ENCODE data around the gene LCLAT1. TPM values are rescaled to one million over a fixed set of nuclear protein-coding genes. Genes with fewer than 3 reads are reported as not detected.

LCLAT1 gene
- total RNA-seq, 1 experiment from 2014 or later, result 36.0 TPM

DNA sequence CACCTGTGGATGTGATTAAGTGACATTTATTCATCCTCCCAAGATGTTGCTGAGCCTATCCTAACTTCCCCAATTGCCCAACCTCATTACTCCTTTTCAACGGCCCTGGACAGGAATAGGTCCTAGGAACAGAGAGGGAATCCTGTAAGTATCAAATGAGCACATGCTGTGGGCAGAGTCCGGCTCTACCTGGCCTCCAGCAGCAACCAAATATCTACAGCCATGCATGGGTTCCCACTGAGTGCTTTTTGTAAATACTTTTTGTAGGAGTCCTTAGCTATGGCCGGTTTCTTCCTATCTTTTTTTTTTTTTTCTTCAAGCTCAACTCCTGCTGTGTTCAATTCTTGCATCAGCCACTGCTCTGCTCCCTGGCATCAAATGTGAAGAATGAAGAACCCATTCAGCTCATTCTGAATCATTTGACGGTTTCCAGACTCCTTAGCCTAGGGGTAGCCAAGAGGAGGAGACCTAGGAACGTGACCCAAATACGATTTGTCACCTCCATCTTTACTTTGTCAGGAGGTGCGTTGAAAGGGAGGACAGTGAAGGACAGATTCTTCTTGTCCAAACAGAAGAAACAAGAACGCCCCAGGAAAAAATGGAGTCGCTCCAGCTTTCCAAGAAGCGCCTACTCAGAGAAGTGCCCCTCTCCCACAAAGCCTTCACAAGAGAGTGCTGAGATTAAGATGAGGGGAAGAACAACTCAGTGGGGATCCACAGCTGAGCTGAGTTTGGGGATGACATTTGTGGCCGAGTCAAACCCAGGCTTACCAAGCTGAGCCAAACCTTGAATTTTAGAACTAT, 46.7 kb upstream of the LCLAT1 start:
- CTCF ChIA-PET, result no interaction called here
- Histone ChIP-seq H3K27me3 (ENCODE audit: control insufficient read depth, insufficient read depth, low read length) (peaks cover 2% of the 10 kb centered on the region; the same call in 1 of the 2 replicates), H3K4me3 (ENCODE audit: low read depth in 2 of 2, low read length in 2 of 2) (no peak overlapping the region), H3K4me1 (ENCODE audit: control insufficient read depth, insufficient read depth, low read length) (no peaks in the 10 kb centered on the region), H3K36me3 (ENCODE audit: control insufficient read depth, insufficient read depth, low read length) (no peaks in the 10 kb centered on the region), H3K27ac (ENCODE audit: low read length) (no peak overlapping the region), H3K9me3 (ENCODE audit: control insufficient read depth, insufficient read depth, low read depth, low read length) (no peaks in the 10 kb centered on the region)
- intact Hi-C loops (cut with micrococcal nuclease; ENCODE audit: unreplicated experiment) (no loop called here), in situ Hi-C loops (cut with HindIII; ENCODE audit: low pct_unique_long_range_greater_than_20kb, low sequenced_read_pairs) (no loop called here)
- DNase-seq (ENCODE audit: low read depth, low spot score), result no peak
- TF ChIP-seq SIN3A (IDR thresholded peaks at IDR 0.05; ENCODE audit: borderline replicate concordance, insufficient read depth, low read depth, low read length) (no peak), TCF7L2 (IDR thresholded peaks at IDR 0.05; ENCODE audit: low read depth, low read length) (no peak), POLR2AphosphoS5 (IDR thresholded peaks at IDR 0.05; ENCODE audit: low read depth, low read length) (no peak)
- TF ChIP-seq, protein P1, sequence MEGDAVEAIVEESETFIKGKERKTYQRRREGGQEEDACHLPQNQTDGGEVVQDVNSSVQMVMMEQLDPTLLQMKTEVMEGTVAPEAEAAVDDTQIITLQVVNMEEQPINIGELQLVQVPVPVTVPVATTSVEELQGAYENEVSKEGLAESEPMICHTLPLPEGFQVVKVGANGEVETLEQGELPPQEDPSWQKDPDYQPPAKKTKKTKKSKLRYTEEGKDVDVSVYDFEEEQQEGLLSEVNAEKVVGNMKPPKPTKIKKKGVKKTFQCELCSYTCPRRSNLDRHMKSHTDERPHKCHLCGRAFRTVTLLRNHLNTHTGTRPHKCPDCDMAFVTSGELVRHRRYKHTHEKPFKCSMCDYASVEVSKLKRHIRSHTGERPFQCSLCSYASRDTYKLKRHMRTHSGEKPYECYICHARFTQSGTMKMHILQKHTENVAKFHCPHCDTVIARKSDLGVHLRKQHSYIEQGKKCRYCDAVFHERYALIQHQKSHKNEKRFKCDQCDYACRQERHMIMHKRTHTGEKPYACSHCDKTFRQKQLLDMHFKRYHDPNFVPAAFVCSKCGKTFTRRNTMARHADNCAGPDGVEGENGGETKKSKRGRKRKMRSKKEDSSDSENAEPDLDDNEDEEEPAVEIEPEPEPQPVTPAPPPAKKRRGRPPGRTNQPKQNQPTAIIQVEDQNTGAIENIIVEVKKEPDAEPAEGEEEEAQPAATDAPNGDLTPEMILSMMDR (IDR thresholded peaks at IDR 0.05), result no peak
- TF ChIP-seq, protein P2, sequence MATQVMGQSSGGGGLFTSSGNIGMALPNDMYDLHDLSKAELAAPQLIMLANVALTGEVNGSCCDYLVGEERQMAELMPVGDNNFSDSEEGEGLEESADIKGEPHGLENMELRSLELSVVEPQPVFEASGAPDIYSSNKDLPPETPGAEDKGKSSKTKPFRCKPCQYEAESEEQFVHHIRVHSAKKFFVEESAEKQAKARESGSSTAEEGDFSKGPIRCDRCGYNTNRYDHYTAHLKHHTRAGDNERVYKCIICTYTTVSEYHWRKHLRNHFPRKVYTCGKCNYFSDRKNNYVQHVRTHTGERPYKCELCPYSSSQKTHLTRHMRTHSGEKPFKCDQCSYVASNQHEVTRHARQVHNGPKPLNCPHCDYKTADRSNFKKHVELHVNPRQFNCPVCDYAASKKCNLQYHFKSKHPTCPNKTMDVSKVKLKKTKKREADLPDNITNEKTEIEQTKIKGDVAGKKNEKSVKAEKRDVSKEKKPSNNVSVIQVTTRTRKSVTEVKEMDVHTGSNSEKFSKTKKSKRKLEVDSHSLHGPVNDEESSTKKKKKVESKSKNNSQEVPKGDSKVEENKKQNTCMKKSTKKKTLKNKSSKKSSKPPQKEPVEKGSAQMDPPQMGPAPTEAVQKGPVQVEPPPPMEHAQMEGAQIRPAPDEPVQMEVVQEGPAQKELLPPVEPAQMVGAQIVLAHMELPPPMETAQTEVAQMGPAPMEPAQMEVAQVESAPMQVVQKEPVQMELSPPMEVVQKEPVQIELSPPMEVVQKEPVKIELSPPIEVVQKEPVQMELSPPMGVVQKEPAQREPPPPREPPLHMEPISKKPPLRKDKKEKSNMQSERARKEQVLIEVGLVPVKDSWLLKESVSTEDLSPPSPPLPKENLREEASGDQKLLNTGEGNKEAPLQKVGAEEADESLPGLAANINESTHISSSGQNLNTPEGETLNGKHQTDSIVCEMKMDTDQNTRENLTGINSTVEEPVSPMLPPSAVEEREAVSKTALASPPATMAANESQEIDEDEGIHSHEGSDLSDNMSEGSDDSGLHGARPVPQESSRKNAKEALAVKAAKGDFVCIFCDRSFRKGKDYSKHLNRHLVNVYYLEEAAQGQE (IDR thresholded peaks at IDR 0.05; ENCODE audit: insufficient read depth in 1 of 2, low read depth in 2 of 2, low read length in 1 of 2), result no peak
- no peak for ATAC-seq
- POLR2A ChIA-PET, result interaction anchor here (0.7 kb wide), 1 partner anchor 31 kb away, joined by 7 read pairs; no protein-coding TSS in a partner anchor
- no TSS peak for BruUV-seq (replicated peaks)

DNA sequence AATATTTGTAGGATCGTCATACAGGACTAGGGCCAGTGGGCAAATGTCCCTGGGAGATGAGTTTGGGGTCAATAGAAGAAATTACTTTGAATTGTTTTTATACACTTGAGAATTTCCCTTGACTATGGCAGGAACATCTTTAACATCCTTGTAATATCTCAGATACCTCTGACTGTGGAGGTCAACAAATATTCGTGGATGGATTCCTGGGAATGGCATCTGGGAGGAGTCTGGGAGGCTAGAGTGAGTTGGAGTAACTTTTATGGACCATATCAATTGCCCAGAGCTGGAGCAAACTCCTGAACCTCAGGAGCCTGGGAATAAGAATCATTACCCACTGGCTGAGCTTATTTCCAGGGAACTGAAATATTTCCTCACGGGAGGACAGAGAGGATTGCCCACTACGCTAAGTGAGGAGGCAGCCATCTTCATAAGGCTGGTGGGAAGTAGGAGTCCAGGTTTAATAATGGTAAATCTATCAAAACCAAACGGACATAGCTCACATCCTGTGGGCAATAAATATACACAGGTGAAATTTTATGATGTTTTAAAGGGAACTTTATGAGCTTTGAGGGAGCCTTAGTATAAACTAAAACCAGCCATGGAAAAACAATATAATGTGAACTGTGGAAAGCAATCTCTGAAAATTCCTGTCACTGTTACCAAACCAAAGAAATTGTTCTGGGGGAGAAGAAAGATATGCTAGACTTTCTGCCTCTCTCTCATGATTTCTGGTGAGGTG, 44.4 kb upstream of the LCLAT1 start:
- in situ Hi-C loops (cut with HindIII; ENCODE audit: low pct_unique_long_range_greater_than_20kb, low sequenced_read_pairs), result no loop called here
- TF ChIP-seq TCF7L2 (IDR thresholded peaks at IDR 0.05; ENCODE audit: low read depth, low read length) (no peak), SIN3A (IDR thresholded peaks at IDR 0.05; ENCODE audit: borderline replicate concordance, insufficient read depth, low read depth, low read length) (no peak)
- TF ChIP-seq, protein P1 (IDR thresholded peaks at IDR 0.05), result no peak
- Histone ChIP-seq H3K27ac (ENCODE audit: low read length) (no peak overlapping the region), H3K4me3 (ENCODE audit: low read depth in 2 of 2, low read length in 2 of 2) (no peak overlapping the region), H3K9me3 (ENCODE audit: control insufficient read depth, insufficient read depth, low read depth, low read length) (no peaks in the 10 kb centered on the region), H3K36me3 (ENCODE audit: control insufficient read depth, insufficient read depth, low read length) (no peaks in the 10 kb centered on the region), H3K4me1 (ENCODE audit: control insufficient read depth, insufficient read depth, low read length) (no peaks in the 10 kb centered on the region), H3K27me3 (ENCODE audit: control insufficient read depth, insufficient read depth, low read length) (peaks cover 2% of the 10 kb centered on the region)
- no TSS peak for BruUV-seq (replicated peaks)
- intact Hi-C loops (cut with micrococcal nuclease; ENCODE audit: unreplicated experiment), result no loop called here
- DNase-seq (ENCODE audit: low read depth, low spot score), result no peak
- no peak for ATAC-seq
- POLR2A ChIA-PET, result no interaction called here
- CTCF ChIA-PET, result no interaction called here
